Smooth muscle cell (in vitro differentiated cells): Measurements from ENCODE around the gene KCNIP2. TPM values are rescaled to one million over a fixed set of nuclear protein-coding genes. Genes with fewer than 3 reads are reported as not detected.
A peak's percentile ranks its signal among the peaks of the same experiment; 100 is the strongest.

Experiments used
- DNase-seq: peaks from one replicate; lab custom pipeline; 2025; ENCODE audit not compliant: unreplicated experiment; lab: John Stamatoyannopoulos, UW
- H2AFZ ChIP-seq: fragments of 200-600 bp; sonication (generic); 2 replicates; pipeline ENCODE4 v1.6.0; 2016; ENCODE audit warnings: antibody characterized with exemption, low read depth, mild to moderate bottlenecking
- H3F3A ChIP-seq: fragments of 200-600 bp; sonication (generic); 2 replicates; pipeline ENCODE4 v1.6.0; 2017; ENCODE audit warnings: antibody characterized with exemption, low read depth
- H3K27ac ChIP-seq: fragments of 200-600 bp; sonication (generic); 2 replicates; pipeline ENCODE4 v1.5.1; 2016; ENCODE audit warnings: low read depth, mild to moderate bottlenecking
- H3K27me3 ChIP-seq: fragments of 200-600 bp; sonication (generic); 2 replicates; pipeline ENCODE4 v1.6.1; 2016; ENCODE audit warnings: low read depth, mild to moderate bottlenecking
- H3K36me3 ChIP-seq: fragments of 200-600 bp; sonication (generic); 2 replicates; pipeline ENCODE4 v1.5.1; 2016; ENCODE audit warnings: low read depth
- H3K4me1 ChIP-seq: fragments of 200-600 bp; sonication (generic); 2 replicates; pipeline ENCODE4 v1.5.1; 2016; ENCODE audit warnings: low read depth
- H3K4me2 ChIP-seq: fragments of 200-600 bp; sonication (generic); 2 replicates; pipeline ENCODE4 v1.6.0; 2016; ENCODE audit warnings: mild to moderate bottlenecking
- H3K4me3 ChIP-seq: fragments of 200-600 bp; sonication (generic); 2 replicates; pipeline ENCODE4 v1.5.1; 2016; ENCODE audit warnings: mild to moderate bottlenecking
- H3K79me2 ChIP-seq: fragments of 200-600 bp; sonication (generic); 2 replicates; pipeline ENCODE4 v1.6.0; 2016; ENCODE audit warnings: low read depth, mild to moderate bottlenecking
- H3K9ac ChIP-seq: fragments of 200-600 bp; sonication (generic); 2 replicates; pipeline ENCODE4 v1.6.0; 2016; ENCODE audit warnings: low read depth
- H3K9me3 ChIP-seq: fragments of 200-600 bp; sonication (generic); replicated peaks from 2 replicates; pipeline ENCODE4 v1.5.1; 2016; ENCODE audit warnings: low read depth
- H4K20me1 ChIP-seq: fragments of 200-600 bp; sonication (generic); 2 replicates; pipeline ENCODE4 v1.6.0; 2016; ENCODE audit warnings: low read depth
- WGBS: methylation state at CpG from one replicate; pipeline ENCODE4 v1.1.7; 2016; ENCODE audit warnings: low lambda C conversion rate; 5-methylcytosine and 5-hydroxymethylcytosine counted together
- polyA plus RNA-seq: library from polyadenylated mRNA; unstranded; fragments of >200 nt; fragmentation: Nextera tagmentation; extraction: Ambion mirVana; gene quantifications from 2 replicates; pipeline ENCODE4 v1.2.1, GENCODE V29; 2016
- total RNA-seq: library from RNA; depleted of rRNA; stranded (reverse); fragments of >200 nt; gene quantifications from 2 replicates; pipeline ENCODE4 v1.2.3, GENCODE V29; 2014
- TF ChIP-seq, protein P1 (sequence below): fragments of 200-600 bp; sonication (generic); IDR thresholded peaks from 2 replicates; pipeline ENCODE4 v1.5.1; 2017; ENCODE audit warnings: borderline replicate concordance, mild to moderate bottlenecking, antibody characterized with exemption; ENCODE audit not compliant: insufficient read depth, poor library complexity, severe bottlenecking

The KCNIP2 gene
- total and polyA plus RNA-seq, 2 experiments from 2014 or later = 0.87 to 3.9 TPM

GRCh38 chr10:101807158-101807557, 36.4 kb downstream of the KCNIP2 start:
- Histone ChIP-seq H3K4me2 (no peak overlapping the region), H3K4me3 (no peak overlapping the region), H3K4me1 (no peaks in the 10 kb centered on the region), H3K9ac (no peak overlapping the region), H3K36me3 (peaks cover 42% of the 10 kb centered on the region), H2AFZ (no peak overlapping the region), H4K20me1 (peaks cover 96% of the 10 kb centered on the region), H3K27me3 (no peaks in the 10 kb centered on the region), H3K9me3 (no peaks in the 10 kb centered on the region), H3K27ac (peak overlapping the region; percentile 6), H3F3A (peaks cover 5% of the 10 kb centered on the region), H3K79me2 (peaks cover 85% of the 10 kb centered on the region)
- DNase-seq = no peak
- TF ChIP-seq, protein P1, sequence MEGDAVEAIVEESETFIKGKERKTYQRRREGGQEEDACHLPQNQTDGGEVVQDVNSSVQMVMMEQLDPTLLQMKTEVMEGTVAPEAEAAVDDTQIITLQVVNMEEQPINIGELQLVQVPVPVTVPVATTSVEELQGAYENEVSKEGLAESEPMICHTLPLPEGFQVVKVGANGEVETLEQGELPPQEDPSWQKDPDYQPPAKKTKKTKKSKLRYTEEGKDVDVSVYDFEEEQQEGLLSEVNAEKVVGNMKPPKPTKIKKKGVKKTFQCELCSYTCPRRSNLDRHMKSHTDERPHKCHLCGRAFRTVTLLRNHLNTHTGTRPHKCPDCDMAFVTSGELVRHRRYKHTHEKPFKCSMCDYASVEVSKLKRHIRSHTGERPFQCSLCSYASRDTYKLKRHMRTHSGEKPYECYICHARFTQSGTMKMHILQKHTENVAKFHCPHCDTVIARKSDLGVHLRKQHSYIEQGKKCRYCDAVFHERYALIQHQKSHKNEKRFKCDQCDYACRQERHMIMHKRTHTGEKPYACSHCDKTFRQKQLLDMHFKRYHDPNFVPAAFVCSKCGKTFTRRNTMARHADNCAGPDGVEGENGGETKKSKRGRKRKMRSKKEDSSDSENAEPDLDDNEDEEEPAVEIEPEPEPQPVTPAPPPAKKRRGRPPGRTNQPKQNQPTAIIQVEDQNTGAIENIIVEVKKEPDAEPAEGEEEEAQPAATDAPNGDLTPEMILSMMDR = no peak
- 86% methylated on average over 1 of the region's 1 CpG for WGBS

GRCh38 chr10:101803511-101803910, 40.1 kb downstream of the KCNIP2 start:
- H2AFZ ChIP-seq = no peak overlapping the region
- H3K79me2 ChIP-seq = peaks cover 78% of the 10 kb centered on the region
- H3K9me3 ChIP-seq = no peaks in the 10 kb centered on the region
- no peak overlapping the region for H3K9ac ChIP-seq
- no peaks in the 10 kb centered on the region for H3K4me1 ChIP-seq
- peaks cover 96% of the 10 kb centered on the region for H4K20me1 ChIP-seq
- DNase-seq = no peak
- peaks cover 4% of the 10 kb centered on the region for H3F3A ChIP-seq
- no peak overlapping the region for H3K27ac ChIP-seq
- H3K27me3 ChIP-seq = no peaks in the 10 kb centered on the region
- no peak overlapping the region for H3K4me3 ChIP-seq
- 96% methylated on average over 4 of the region's 4 CpGs for WGBS
- TF ChIP-seq, protein P1 = no peak
- H3K36me3 ChIP-seq = peaks cover 41% of the 10 kb centered on the region
- no peak overlapping the region for H3K4me2 ChIP-seq

DNA sequence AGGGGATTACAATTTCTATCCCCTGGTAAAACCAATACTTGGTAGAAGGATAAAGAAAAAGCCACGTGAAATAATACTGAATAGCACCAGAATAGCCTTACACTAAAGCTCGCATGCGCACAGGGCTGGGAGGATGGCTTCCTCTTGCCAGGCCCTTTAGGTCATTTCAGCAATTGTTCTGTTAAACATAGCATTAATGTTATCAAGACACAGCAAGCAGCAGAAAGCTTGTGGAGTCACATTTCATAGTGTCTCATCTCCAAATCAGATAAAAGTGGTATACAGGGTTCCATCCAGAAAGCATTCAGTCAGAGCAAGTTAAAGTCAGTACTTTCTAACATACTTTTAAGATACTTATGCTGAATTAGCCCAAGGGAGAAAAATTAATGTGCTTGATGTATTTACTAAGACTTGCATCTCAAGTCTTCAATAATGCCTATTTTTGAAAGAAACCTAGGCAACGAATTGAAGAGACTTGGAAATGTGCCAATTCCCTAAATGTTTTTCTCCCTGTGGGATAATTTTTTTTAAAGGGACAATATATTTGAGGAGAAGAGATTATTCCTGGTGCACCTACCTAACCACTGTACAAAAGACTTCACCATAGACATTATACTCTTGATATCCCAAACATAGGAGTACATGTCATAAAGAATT, 46.1 kb downstream of the KCNIP2 start:
- Histone ChIP-seq H3K27me3 (no peaks in the 10 kb centered on the region), H3K4me2 (no peak overlapping the region), H3K9ac (no peak overlapping the region), H3K27ac (no peak overlapping the region), H3F3A (peaks cover 15% of the 10 kb centered on the region), H3K79me2 (peaks cover 64% of the 10 kb centered on the region), H2AFZ (no peak overlapping the region), H4K20me1 (peaks cover 100% of the 10 kb centered on the region), H3K4me3 (no peak overlapping the region), H3K36me3 (peaks cover 61% of the 10 kb centered on the region), H3K4me1 (no peaks in the 10 kb centered on the region), H3K9me3 (no peaks in the 10 kb centered on the region)
- 92% methylated on average over 4 of the region's 4 CpGs for WGBS
- no peak for DNase-seq
- TF ChIP-seq, protein P1 = no peak

- WGBS = 99% methylated on average over 12 of the region's 12 CpGs
- no peak overlapping the region for H2AFZ ChIP-seq
- H3K9me3 ChIP-seq = no peaks in the 10 kb centered on the region
- peaks cover 31% of the 10 kb centered on the region for H3K79me2 ChIP-seq
- peaks cover 94% of the 10 kb centered on the region for H4K20me1 ChIP-seq
- peaks cover 57% of the 10 kb centered on the region for H3K36me3 ChIP-seq
- H3K9ac ChIP-seq = no peak overlapping the region
- H3F3A ChIP-seq = peaks cover 17% of the 10 kb centered on the region
- H3K27me3 ChIP-seq = no peaks in the 10 kb centered on the region
- no peak overlapping the region for H3K27ac ChIP-seq
- no peak overlapping the region for H3K4me2 ChIP-seq
- no peak overlapping the region for H3K4me3 ChIP-seq
- TF ChIP-seq, protein P1 = no peak
- no peaks in the 10 kb centered on the region for H3K4me1 ChIP-seq
- no peak for DNase-seq
Observed at GRCh38 chr10:101793526-101793925, 50.1 kb downstream of the KCNIP2 start.
